RWPE2 (cell line): ENCODE results near the gene DEPDC4.

ENCODE experiments used
- ATAC-seq: fragments of 200-7000 bp; cut with Tn5 transposase; 3 replicates; pipeline ENCODE4 v1.9.1; 2021; ENCODE audit warnings: low read depth
- DNase-seq: peaks from one replicate; pipeline ENCODE4 v3.0.0-alpha.2; 2020; ENCODE audit warnings: low spot score
- H3K27ac ChIP-seq: fragments of 450-650 bp; 2 replicates; pipeline ENCODE4 v1.5.1; 2017; ENCODE audit warnings: mild to moderate bottlenecking; ENCODE audit not compliant: poor library complexity, severe bottlenecking
- H3K27me3 ChIP-seq: fragments of 250-450 bp; sonication (Bioruptor Pico); 2 replicates; pipeline ENCODE4 v1.5.1; 2021; ENCODE audit warnings: mild to moderate bottlenecking, moderate library complexity; ENCODE audit not compliant: insufficient read depth, poor library complexity, severe bottlenecking
- H3K36me3 ChIP-seq: fragments of 250-450 bp; sonication (Bioruptor Pico); 2 replicates; pipeline ENCODE4 v1.5.1; 2020; ENCODE audit warnings: low read depth, mild to moderate bottlenecking, moderate library complexity
- H3K4me1 ChIP-seq: fragments of 250-450 bp; sonication (Bioruptor Pico); 2 replicates; pipeline ENCODE4 v1.5.1; 2021; ENCODE audit warnings: mild to moderate bottlenecking, moderate library complexity; ENCODE audit not compliant: insufficient read depth, poor library complexity, severe bottlenecking
- H3K4me3 ChIP-seq: fragments of 250-450 bp; sonication (Bioruptor Pico); 2 replicates; pipeline ENCODE4 v1.5.1; 2021; ENCODE audit warnings: mild to moderate bottlenecking, moderate library complexity; ENCODE audit not compliant: severe bottlenecking
- H3K9me3 ChIP-seq: fragments of 250-450 bp; sonication (Bioruptor Pico); 2 replicates; pipeline ENCODE4 v1.5.1; 2021; ENCODE audit warnings: mild to moderate bottlenecking, moderate library complexity; ENCODE audit not compliant: severe bottlenecking
- TF ChIP-seq, protein P1 (sequence below): fragments of 450-650 bp; IDR thresholded peaks from one replicate; pipeline ENCODE4 v1.5.1; 2017; ENCODE audit warnings: mild to moderate bottlenecking, moderate library complexity; ENCODE audit not compliant: poor library complexity, severe bottlenecking

The DEPDC4 gene

DNA sequence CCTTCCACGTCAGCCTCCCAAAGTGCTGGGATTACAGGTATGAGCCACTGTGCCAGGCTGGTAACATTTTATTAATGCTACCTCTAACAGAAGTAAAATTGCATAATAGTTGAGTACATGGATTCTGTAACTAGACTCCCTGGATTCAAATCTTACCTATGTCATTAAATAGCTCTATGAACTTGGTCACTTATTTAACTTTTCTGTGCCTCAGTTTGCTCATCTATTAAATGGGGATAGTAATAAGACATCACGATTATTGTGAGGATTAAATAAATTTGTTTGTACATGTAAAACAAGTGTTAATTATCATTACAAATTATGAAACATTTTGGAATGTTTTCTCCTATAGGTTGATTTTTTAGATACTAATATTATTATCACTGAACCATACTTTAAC, 59.6 kb downstream of the DEPDC4 start:
- Histone ChIP-seq H3K27me3 (no peaks in the 10 kb centered on the region), H3K36me3 (peaks cover 78% of the 10 kb centered on the region), H3K4me1 (no peaks in the 10 kb centered on the region), H3K9me3 (no peaks in the 10 kb centered on the region), H3K27ac (no peak overlapping the region), H3K4me3 (no peak overlapping the region)
- DNase-seq (no peak), ATAC-seq (no peak)
- TF ChIP-seq, protein P1, sequence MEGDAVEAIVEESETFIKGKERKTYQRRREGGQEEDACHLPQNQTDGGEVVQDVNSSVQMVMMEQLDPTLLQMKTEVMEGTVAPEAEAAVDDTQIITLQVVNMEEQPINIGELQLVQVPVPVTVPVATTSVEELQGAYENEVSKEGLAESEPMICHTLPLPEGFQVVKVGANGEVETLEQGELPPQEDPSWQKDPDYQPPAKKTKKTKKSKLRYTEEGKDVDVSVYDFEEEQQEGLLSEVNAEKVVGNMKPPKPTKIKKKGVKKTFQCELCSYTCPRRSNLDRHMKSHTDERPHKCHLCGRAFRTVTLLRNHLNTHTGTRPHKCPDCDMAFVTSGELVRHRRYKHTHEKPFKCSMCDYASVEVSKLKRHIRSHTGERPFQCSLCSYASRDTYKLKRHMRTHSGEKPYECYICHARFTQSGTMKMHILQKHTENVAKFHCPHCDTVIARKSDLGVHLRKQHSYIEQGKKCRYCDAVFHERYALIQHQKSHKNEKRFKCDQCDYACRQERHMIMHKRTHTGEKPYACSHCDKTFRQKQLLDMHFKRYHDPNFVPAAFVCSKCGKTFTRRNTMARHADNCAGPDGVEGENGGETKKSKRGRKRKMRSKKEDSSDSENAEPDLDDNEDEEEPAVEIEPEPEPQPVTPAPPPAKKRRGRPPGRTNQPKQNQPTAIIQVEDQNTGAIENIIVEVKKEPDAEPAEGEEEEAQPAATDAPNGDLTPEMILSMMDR, result no peak

DNA sequence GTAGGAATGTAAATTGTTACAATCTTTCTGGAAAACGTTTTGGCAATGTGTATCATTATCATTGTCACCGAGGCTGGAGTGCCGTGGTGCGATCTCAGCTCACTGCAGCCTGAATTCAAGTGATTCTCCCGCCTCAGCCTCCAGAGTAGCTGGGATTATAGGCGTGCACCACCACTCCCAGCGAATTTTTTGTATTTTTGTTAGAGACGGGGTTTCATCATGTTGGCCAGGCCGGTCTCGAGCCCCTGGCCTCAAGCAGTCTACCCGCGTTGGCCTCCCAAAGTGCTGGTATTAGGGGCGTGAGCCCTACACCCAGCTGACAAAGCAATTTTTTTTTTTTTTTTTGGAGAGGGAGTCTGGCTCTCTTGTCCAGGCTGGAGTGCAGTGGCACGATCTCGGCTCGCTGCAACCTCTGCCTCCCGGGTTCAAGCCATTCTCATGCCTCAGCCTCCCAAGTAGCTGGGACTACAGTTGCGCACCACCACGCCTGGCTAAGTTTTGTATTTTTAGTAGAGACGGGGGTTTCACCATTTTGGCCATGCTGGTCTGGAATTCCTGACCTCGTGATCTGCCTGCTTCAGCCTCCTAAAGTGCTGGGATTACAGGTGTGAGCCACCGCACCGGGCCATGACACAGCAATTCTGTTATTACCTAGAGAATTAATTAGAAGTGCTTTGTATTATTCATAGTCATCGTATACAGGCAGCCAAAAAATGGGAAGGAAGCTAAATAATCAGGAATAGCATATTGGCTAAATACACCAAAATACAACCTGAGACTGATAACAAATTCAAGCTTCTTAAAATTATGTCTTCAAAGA, 65.1 kb downstream of the DEPDC4 start:
- DNase-seq (no peak), ATAC-seq (no peak)
- Histone ChIP-seq H3K4me1 (peaks cover 19% of the 10 kb centered on the region), H3K27ac (peak overlapping the region; percentile 59), H3K9me3 (no peaks in the 10 kb centered on the region), H3K4me3 (peak overlapping the region; percentile 70), H3K27me3 (no peaks in the 10 kb centered on the region), H3K36me3 (peaks cover 30% of the 10 kb centered on the region)
- TF ChIP-seq, protein P1, result no peak

DNA sequence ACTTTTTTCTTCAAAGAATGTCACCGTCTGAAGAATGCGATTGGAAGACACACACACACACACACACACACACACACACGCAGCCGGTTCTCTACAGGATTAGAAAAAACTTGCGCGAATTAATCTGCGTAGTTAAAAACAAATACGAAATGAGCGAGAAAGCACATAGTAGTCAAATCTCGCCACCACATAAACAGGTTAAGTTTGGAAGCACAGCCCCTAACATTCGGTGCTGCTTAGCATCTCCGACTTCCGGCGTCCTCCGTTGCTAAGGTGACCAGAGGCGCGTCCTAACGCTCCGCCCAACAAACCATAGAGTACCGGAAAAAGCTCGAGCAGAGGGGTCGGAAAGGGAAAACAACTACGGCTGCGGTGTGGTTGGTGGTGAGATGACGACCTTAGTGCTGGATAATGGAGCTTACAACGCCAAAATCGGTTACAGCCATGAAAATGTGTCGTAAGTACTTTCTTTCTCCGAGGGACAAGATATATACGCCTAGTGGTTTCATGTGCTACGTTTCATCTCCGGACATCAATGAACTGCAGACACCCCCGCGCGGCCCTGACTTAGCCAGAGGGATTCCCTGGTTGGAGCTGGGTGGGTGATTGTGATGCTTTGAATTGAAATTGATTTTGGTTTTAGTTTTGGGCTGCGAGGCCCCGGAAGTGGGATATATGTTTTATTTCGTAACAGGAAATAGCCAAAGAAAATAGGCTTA, 66.3 kb downstream of the DEPDC4 start, which contains the start of gene ACTR6:
TSS of gene ACTR6 (plus strand) at position 353 of the 719 bp plus-strand sequence. CDS start at position 390, 37 bp downstream.
- no peaks in the 10 kb centered on the region for H3K27me3 ChIP-seq
- ATAC-seq (peak; percentile 83), DNase-seq (peak; percentile 91)
- no peaks in the 10 kb centered on the region for H3K9me3 ChIP-seq
- H3K36me3 ChIP-seq, result peaks cover 27% of the 10 kb centered on the region
- peaks cover 19% of the 10 kb centered on the region for H3K4me1 ChIP-seq
- TF ChIP-seq, protein P1, result no peak
- H3K4me3 ChIP-seq, result peak within 1 kb of the TSS; percentile 70
- peak within 1 kb of the TSS; percentile 59 for H3K27ac ChIP-seq

DNA sequence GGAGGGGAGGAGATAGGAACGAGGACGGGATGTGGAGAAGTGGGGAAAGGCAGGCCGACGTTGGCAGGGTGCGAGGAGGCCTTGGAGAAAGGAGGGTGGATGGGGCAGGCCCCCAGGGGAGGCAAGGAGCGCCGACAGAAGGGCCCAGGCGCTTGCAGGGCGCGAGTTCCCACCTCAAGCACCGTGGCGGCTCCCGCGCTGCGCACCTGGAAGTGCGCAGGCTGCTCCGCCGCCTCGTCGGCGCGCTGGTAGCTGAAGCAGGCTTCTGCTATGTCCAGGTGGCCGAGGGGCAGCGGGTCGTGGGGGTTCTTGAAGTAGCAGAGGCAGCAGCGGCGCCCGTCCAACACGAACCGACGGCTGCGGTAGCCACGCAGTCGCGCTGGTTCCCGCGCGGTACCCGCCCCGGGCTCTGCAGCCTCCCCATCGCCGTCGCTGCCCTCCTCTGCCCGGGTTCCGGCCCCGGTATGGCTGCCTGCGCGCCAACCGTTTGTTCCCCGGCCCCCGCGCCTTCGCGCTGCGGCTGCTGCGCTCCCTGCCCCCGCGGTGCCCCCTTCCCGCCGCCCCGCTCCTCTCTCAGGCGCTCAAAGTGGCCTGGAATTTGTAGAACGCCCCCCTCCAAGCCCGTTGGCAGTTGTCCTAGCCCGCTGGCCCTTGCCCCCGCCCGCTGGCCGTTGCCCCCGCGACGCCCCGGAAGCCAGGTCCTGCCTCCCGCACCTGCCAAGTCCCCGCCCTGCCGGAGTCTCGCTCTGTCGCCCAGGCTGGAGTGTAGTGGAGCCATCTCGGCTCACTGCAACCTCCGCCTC, 67.3 kb downstream of the DEPDC4 start:
- Histone ChIP-seq H3K27me3 (no peaks in the 10 kb centered on the region), H3K4me1 (peaks cover 19% of the 10 kb centered on the region), H3K4me3 (peak overlapping the region; percentile 70), H3K27ac (peak overlapping the region; percentile 59), H3K9me3 (no peaks in the 10 kb centered on the region), H3K36me3 (peaks cover 27% of the 10 kb centered on the region)
- ATAC-seq (peak; percentile 61), DNase-seq (peak; percentile 76)
- TF ChIP-seq, protein P1, result no peak
